Measurements from ENCODE around the gene ROBO3.

The ROBO3 gene
- total RNA-seq, result 0.14 to 4.4 (median 0.79) reads per million in 17 experiments

GRCh38 chr11:124865181-124865901 is at the start of gene ROBO3:
Gene ROBO3, plus strand, starts transcription at chr11:124865432. Its CDS starts 146 bp downstream, at chr11:124865578.
- DNase-seq, result no peak

- DNase-seq, result no peak
Measured at GRCh38 chr11:124817036-124817435, 48.2 kb upstream of the ROBO3 start.

GRCh38 chr11:124821995-124822730 is 43.1 kb upstream of the ROBO3 start:
- DNase-seq, result no peak

GRCh38 chr11:124823512-124824376 is 41.5 kb upstream of the ROBO3 start:
- no peak for DNase-seq

GRCh38 chr11:124825876-124826275 is 39.4 kb upstream of the ROBO3 start:
- no peak for DNase-seq

- DNase-seq, result no peak
Measured at GRCh38 chr11:124829986-124830385, 35.2 kb upstream of the ROBO3 start.

- DNase-seq, result no peak
Measured at GRCh38 chr11:124830749-124831148, 34.5 kb upstream of the ROBO3 start.

GRCh38 chr11:124831897-124832296 is 33.3 kb upstream of the ROBO3 start:
- no peak for DNase-seq

GRCh38 chr11:124832571-124832970 is 32.7 kb upstream of the ROBO3 start:
- no peak for DNase-seq

- DNase-seq, result no peak
Measured at GRCh38 chr11:124834526-124835180, 30.6 kb upstream of the ROBO3 start.

GRCh38 chr11:124835918-124836317 is 29.3 kb upstream of the ROBO3 start:
- no peak for DNase-seq

- peak; percentile 55 to 80 (median 74) for DNase-seq
Measured at GRCh38 chr11:124837491-124837856, 27.8 kb upstream of the ROBO3 start.

- no peak for DNase-seq
Measured at GRCh38 chr11:124838805-124839127, 26.5 kb upstream of the ROBO3 start.

GRCh38 chr11:124839128-124839971 is 25.9 kb upstream of the ROBO3 start:
- peak in 1 of 4 experiments; percentile 26 for DNase-seq

- no peak for DNase-seq
Measured at GRCh38 chr11:124839972-124840621, 25.1 kb upstream of the ROBO3 start.

- DNase-seq, result no peak
Measured at GRCh38 chr11:124840666-124841065, 24.6 kb upstream of the ROBO3 start.

- no peak for DNase-seq
Measured at GRCh38 chr11:124841201-124841600, 24.0 kb upstream of the ROBO3 start.

- no peak for DNase-seq
Measured at GRCh38 chr11:124841840-124842239, 23.4 kb upstream of the ROBO3 start.

GRCh38 chr11:124842305-124842704 is 22.9 kb upstream of the ROBO3 start:
- DNase-seq, result no peak

- DNase-seq, result no peak
Measured at GRCh38 chr11:124843616-124843910, 21.7 kb upstream of the ROBO3 start.

- no peak for DNase-seq
Measured at GRCh38 chr11:124844664-124845079, 20.6 kb upstream of the ROBO3 start.
